B cell (primary cell): ENCODE results near the gene ENTREP3. TPM values are rescaled to one million over a fixed set of nuclear protein-coding genes. Genes with fewer than 3 reads are reported as not detected.

Source experiments
- ATAC-seq: fragments of 200-7000 bp; cut with Tn5 transposase; one replicate; pipeline ENCODE4 v1.10.0; 2021; ENCODE audit warnings: low read depth, mild to moderate bottlenecking, moderate number of reproducible peaks, moderate library complexity
- CTCF ChIA-PET: fragments of 350-600 bp; sonication (Branson Sonifier 250); formaldehyde crosslinking; loops from one replicate; lab custom pipeline; 2021; ENCODE audit warnings: antibody characterized with exemption, inconsistent platforms; lab: Charles Lee
- POLR2A ChIA-PET: fragments of 350-600 bp; sonication (Branson Sonifier 250); formaldehyde crosslinking; loops from one replicate; lab custom pipeline; 2021; ENCODE audit warnings: antibody characterized with exemption; lab: Charles Lee
- DNase-seq: peaks from one replicate; pipeline ENCODE4 v3.0.0; 2013
- H2AFZ ChIP-seq: 2 replicates; pipeline ENCODE4 v1.6.1; 2012; ENCODE audit warnings: mild to moderate bottlenecking, low read depth, low read length; ENCODE audit not compliant: insufficient read depth, poor library complexity, severe bottlenecking
- H3K27ac ChIP-seq, 2 donors: 1 replicate in 1 of 2; 2 replicates in 1 of 2; pipeline ENCODE4 v1.5.1; 2012 to 2013; ENCODE audit warnings: low read length in 2 of 2, mild to moderate bottlenecking in 2 of 2, moderate library complexity in 1 of 2
- H3K27me3 ChIP-seq, 4 experiments: fragments of 200-600 bp in 1 of 4; sonication (generic) in 1 of 4; replicated peaks in 1 of 4; 1 replicate in 2 of 4; 2 replicates in 2 of 4; pipeline versions ENCODE4 v1.6.1 to v1.7.0; 2013 to 2016; ENCODE audit warnings: low read length in 3 of 4, mild to moderate bottlenecking in 2 of 4, mixed read lengths in 1 of 4, moderate library complexity in 1 of 4; ENCODE audit not compliant: insufficient read depth in 4 of 4, control insufficient read depth in 3 of 4; ENCODE audit errors: control extremely low read depth in 1 of 4
- H3K36me3 ChIP-seq, 2 experiments: replicated peaks in 1 of 2; 1 replicate in 1 of 2; 2 replicates in 1 of 2; pipeline versions ENCODE4 v1.6.1 to v1.7.1; 2013; ENCODE audit warnings: low read length in 1 of 2; ENCODE audit not compliant: insufficient read depth in 2 of 2, control insufficient read depth in 1 of 2; ENCODE audit errors: control extremely low read depth in 1 of 2, extremely low read depth in 1 of 2
- H3K4me1 ChIP-seq, 2 donors: fragments of 200-600 bp in 1 of 2; sonication (generic) in 1 of 2; 1 replicate in 1 of 2; 2 replicates in 1 of 2; pipeline versions ENCODE4 v1.5.1 to v1.6.1; 2013 to 2017; ENCODE audit warnings: low read length in 2 of 2; ENCODE audit not compliant: control insufficient read depth in 2 of 2, insufficient read depth in 2 of 2
- H3K4me2 ChIP-seq: replicated peaks from 2 replicates; pipeline ENCODE3; 2012; ENCODE audit warnings: mild to moderate bottlenecking, low read depth, low read length; ENCODE audit not compliant: poor library complexity, severe bottlenecking
- H3K4me3 ChIP-seq, 5 experiments: fragments of 200-600 bp in 1 of 5; sonication (generic) in 1 of 5; 1 replicate in 3 of 5; 2 replicates in 2 of 5; pipeline versions ENCODE4 v1.5.1 to v1.7.0; 2011 to 2016; ENCODE audit warnings: low read length in 4 of 5, mild to moderate bottlenecking in 4 of 5, low read depth in 2 of 5, control low read depth in 1 of 5, moderate library complexity in 1 of 5; ENCODE audit not compliant: insufficient read depth in 1 of 5; ENCODE audit errors: control extremely low read depth in 1 of 5, extremely low read depth in 1 of 5
- H3K79me2 ChIP-seq: fragments of 200-600 bp; sonication (generic); one replicate; pipeline ENCODE4 v1.6.0; 2016; ENCODE audit warnings: low read length; ENCODE audit not compliant: control insufficient read depth, insufficient read depth
- H3K9ac ChIP-seq: fragments of 200-600 bp; sonication (generic); 2 replicates; pipeline ENCODE4 v1.6.1; 2017; ENCODE audit warnings: mild to moderate bottlenecking, low read length, moderate library complexity
- H3K9me3 ChIP-seq, 3 donors: one replicate each; pipeline versions ENCODE4 v1.6.1 to v1.7.1; 2013; ENCODE audit warnings: low read length in 2 of 3; ENCODE audit not compliant: control insufficient read depth in 2 of 3, insufficient read depth in 1 of 3; ENCODE audit errors: control extremely low read depth in 1 of 3
- H4K20me1 ChIP-seq: 2 replicates; pipeline ENCODE4 v1.6.0; 2012; ENCODE audit warnings: mild to moderate bottlenecking, low read length; ENCODE audit not compliant: insufficient read depth, control insufficient read depth, poor library complexity, severe bottlenecking
- H3K27ac Mint-ChIP-seq: one replicate; pipeline ENCODE4 v1.8.0; 2021; ENCODE audit warnings: mixed read lengths
- H3K27me3 Mint-ChIP-seq: one replicate; pipeline ENCODE4 v1.8.0; 2021; ENCODE audit warnings: mixed read lengths
- H3K4me1 Mint-ChIP-seq: one replicate; pipeline ENCODE4 v1.8.0; 2021; ENCODE audit warnings: mixed read lengths
- H3K4me3 Mint-ChIP-seq: one replicate; pipeline ENCODE4 v1.8.0; 2021; ENCODE audit warnings: mixed read lengths
- H3K9me3 Mint-ChIP-seq: one replicate; pipeline ENCODE4 v1.8.0; 2022; ENCODE audit warnings: mixed read lengths; ENCODE audit not compliant: insufficient read depth
- EZH2 ChIP-seq: IDR thresholded peaks from 2 replicates; pipeline ENCODE4 v1.6.1; 2012; ENCODE audit warnings: borderline replicate concordance, low read depth, mild to moderate bottlenecking, moderate library complexity, low read length; ENCODE audit not compliant: insufficient read depth, poor library complexity, severe bottlenecking
- WGBS: methylation state at CpG from one replicate; pipeline ENCODE4 v1.1.5; 2013; ENCODE audit warnings: missing lambda C conversion rate; ENCODE audit not compliant: insufficient coverage; 5-methylcytosine and 5-hydroxymethylcytosine counted together
- intact Hi-C: fragments of 100-400 bp; cut with micrococcal nuclease; formaldehyde crosslinking; loops from one replicate; pipeline ENCODE4 v1.10.0; 2022
- polyA plus RNA-seq: library from polyadenylated mRNA; depleted of rRNA; stranded (reverse); fragments of >200 nt; gene quantifications from 2 replicates; pipeline ENCODE4 v1.2.3, GENCODE V29; 2012
- total RNA-seq, 2 donors: library from RNA; stranded (reverse); fragments of 120-200 nt in 1 of 2; gene quantifications; 1 replicate in 1 of 2; 2 replicates in 1 of 2; pipeline versions ENCODE4 v1.2.3 to v1.2.4, GENCODE V29; 2013 to 2022
- TF ChIP-seq, protein P1 (sequence below): fragments of 200-600 bp; IDR thresholded peaks from one replicate; pipeline ENCODE4 v1.8.0; 2022; ENCODE audit warnings: antibody characterized with exemption, mild to moderate bottlenecking

The ENTREP3 gene
- total and polyA plus RNA-seq, 2 donors (not counting 1 experiment from before 2014, with no cell fraction given): 7.6 to 15.2 TPM

- WGBS: 96% methylated on average over 9 of the region's 11 CpGs
- no peak overlapping the region for H3K4me2 ChIP-seq
Measured at GRCh38 chr1:155263067-155263466, 7.8 kb upstream of the ENTREP3 start.

More at GRCh38 chr1:155263067-155263466, 7.8 kb upstream of the ENTREP3 start:
- no peak for ATAC-seq
- Histone ChIP-seq H3K4me3 (no peak overlapping the region), H3K27ac (peak overlapping the region in 1 of 2 donors; percentile 73), H3K4me1 (peaks cover 14 to 25% of the 10 kb centered on the region in 2 donors), H3K36me3 (peaks cover 2 to 53% of the 10 kb centered on the region in 2 experiments), H3K79me2 (peaks cover 19% of the 10 kb centered on the region), H2AFZ (no peak overlapping the region), H3K9me3 (no peaks in the 10 kb centered on the region), H3K9ac (no peak overlapping the region), H3K27me3 (no peaks in the 10 kb centered on the region), H4K20me1 (peaks cover 14% of the 10 kb centered on the region)
- Mint-ChIP-seq H3K27me3 (no peaks in the 10 kb centered on the region), H3K4me1 (peaks cover 27% of the 10 kb centered on the region), H3K27ac (peak overlapping the region; percentile 91), H3K4me3 (peak overlapping the region; percentile 89), H3K9me3 (no peaks in the 10 kb centered on the region)
- no peak for DNase-seq
- POLR2A ChIA-PET: no interaction called here
- CTCF ChIA-PET: interaction anchor here (5.7 kb wide), 1 partner anchor 12 kb away, joined by 41 read pairs; no protein-coding TSS in a partner anchor
- intact Hi-C loops: loop anchor here (2.0 to 5.0 kb wide), 2 partner anchors 299 to 648 kb away; partner anchors contain the start of genes ASH1L and RIT1
- no peak for TF ChIP-seq EZH2
- TF ChIP-seq, protein P1, sequence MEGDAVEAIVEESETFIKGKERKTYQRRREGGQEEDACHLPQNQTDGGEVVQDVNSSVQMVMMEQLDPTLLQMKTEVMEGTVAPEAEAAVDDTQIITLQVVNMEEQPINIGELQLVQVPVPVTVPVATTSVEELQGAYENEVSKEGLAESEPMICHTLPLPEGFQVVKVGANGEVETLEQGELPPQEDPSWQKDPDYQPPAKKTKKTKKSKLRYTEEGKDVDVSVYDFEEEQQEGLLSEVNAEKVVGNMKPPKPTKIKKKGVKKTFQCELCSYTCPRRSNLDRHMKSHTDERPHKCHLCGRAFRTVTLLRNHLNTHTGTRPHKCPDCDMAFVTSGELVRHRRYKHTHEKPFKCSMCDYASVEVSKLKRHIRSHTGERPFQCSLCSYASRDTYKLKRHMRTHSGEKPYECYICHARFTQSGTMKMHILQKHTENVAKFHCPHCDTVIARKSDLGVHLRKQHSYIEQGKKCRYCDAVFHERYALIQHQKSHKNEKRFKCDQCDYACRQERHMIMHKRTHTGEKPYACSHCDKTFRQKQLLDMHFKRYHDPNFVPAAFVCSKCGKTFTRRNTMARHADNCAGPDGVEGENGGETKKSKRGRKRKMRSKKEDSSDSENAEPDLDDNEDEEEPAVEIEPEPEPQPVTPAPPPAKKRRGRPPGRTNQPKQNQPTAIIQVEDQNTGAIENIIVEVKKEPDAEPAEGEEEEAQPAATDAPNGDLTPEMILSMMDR: no peak
